GM12878 (cell line): ENCODE measurements around the gene PLP2. TPM values are rescaled to one million over a fixed set of nuclear protein-coding genes. Genes with fewer than 3 reads are reported as not detected.
A peak's percentile ranks its signal among the peaks of the same experiment; 100 is the strongest.

Source experiments
- BMI1 ChIP-seq: fragments of 450-650 bp; IDR thresholded peaks from 2 replicates; pipeline ENCODE4 v1.6.1; 2016; ENCODE audit warnings: mild to moderate bottlenecking, moderate library complexity, borderline replicate concordance
- CHD1 ChIP-seq: IDR thresholded peaks from 2 replicates; pipeline ENCODE4 v1.6.1; 2012; ENCODE audit warnings: low read depth, low read length, improper control_type of control experiment
- CHD4 ChIP-seq: fragments of 200-600 bp; sonication (generic); IDR thresholded peaks from 2 replicates; pipeline ENCODE4 v1.6.1; 2016; ENCODE audit warnings: mild to moderate bottlenecking
- DPF2 ChIP-seq: fragments of 450-650 bp; IDR thresholded peaks from 2 replicates; pipeline ENCODE4 v1.6.1; 2017; ENCODE audit warnings: mild to moderate bottlenecking
- ESRRA ChIP-seq: IDR thresholded peaks from 2 replicates; pipeline ENCODE4 v1.6.1; 2012; ENCODE audit warnings: mild to moderate bottlenecking, low read length, improper control_type of control experiment
- IKZF1 ChIP-seq: fragments of 450-650 bp; conservative IDR thresholded peaks from 2 replicates; pipeline ENCODE4 v1.6.1; 2017; ENCODE audit warnings: antibody characterized with exemption, mild to moderate bottlenecking
- MEF2B ChIP-seq: fragments of 450-650 bp; IDR thresholded peaks from 2 replicates; pipeline ENCODE4 v1.6.1; 2018; ENCODE audit warnings: mild to moderate bottlenecking, moderate library complexity; ENCODE audit not compliant: partially characterized antibody, poor library complexity, severe bottlenecking
- PML ChIP-seq: IDR thresholded peaks from 2 replicates; pipeline ENCODE4 v1.6.1; 2012; ENCODE audit warnings: low read length, inconsistent platforms
- RBBP5 ChIP-seq: fragments of 200-600 bp; sonication (generic); conservative IDR thresholded peaks from 2 replicates; pipeline ENCODE4 v1.6.1; 2016
- SPI1 ChIP-seq: IDR thresholded peaks from 2 replicates; pipeline ENCODE4 v1.6.1; 2011; ENCODE audit warnings: low read depth, mild to moderate bottlenecking, low read length, moderate library complexity, borderline replicate concordance; ENCODE audit not compliant: insufficient read depth
- SREBF2 ChIP-seq: IDR thresholded peaks from 2 replicates; pipeline ENCODE4 v1.6.1; 2012; ENCODE audit warnings: mild to moderate bottlenecking, low read length
- YY1 ChIP-seq: IDR thresholded peaks from 2 replicates; pipeline ENCODE4 v1.6.1; 2011; ENCODE audit warnings: low read depth, mild to moderate bottlenecking, low read length
- ZNF24 ChIP-seq: fragments of 450-650 bp; IDR thresholded peaks from 2 replicates; pipeline ENCODE4 v1.6.1; 2017; ENCODE audit warnings: antibody characterized with exemption, mild to moderate bottlenecking
- ZSCAN29 ChIP-seq: fragments of 450-650 bp; IDR thresholded peaks from 2 replicates; pipeline ENCODE4 v1.6.1; 2017; ENCODE audit warnings: mild to moderate bottlenecking, moderate library complexity
- polyA plus RNA-seq, 11 experiments: library from polyadenylated mRNA; depleted of rRNA in 4 of 11; unstranded in 6 of 11; stranded (reverse) in 5 of 11; fragments of >200 nt; fragmentation: Nextera tagmentation in 4 of 11; fragmentation: Illumina TruSeq in 1 of 11; extraction: Ambion mirVana in 4 of 11; extraction: Trizol in 1 of 11; gene quantifications; 1 replicate in 1 of 11; 2 replicates in 10 of 11; pipeline versions ENCODE4 v1.2.1 to v1.2.3, GENCODE V29; 2011 to 2016; ENCODE audit warnings: inconsistent platforms in 2 of 11, missing spikeins in 2 of 11, low read depth in 1 of 11
- total RNA-seq, 4 experiments: library from RNA; depleted of rRNA in 3 of 4; stranded (reverse); fragments of >200 nt in 3 of 4; fragmentation: Illumina TruSeq in 1 of 4; extraction: Trizol in 1 of 4; gene quantifications; 2 replicates each; pipeline versions ENCODE4 v1.2.1 to v1.2.3, GENCODE V29; 2013 to 2021
- TF ChIP-seq, protein P1 (sequence below): fragments of 450-650 bp; IDR thresholded peaks from 2 replicates; pipeline ENCODE4 v1.6.1; 2017; ENCODE audit warnings: borderline replicate concordance
- TF ChIP-seq, protein P2 (sequence below): IDR thresholded peaks from 2 replicates; pipeline ENCODE4 v1.6.1; 2011; ENCODE audit warnings: mild to moderate bottlenecking, low read depth, low read length, moderate library complexity; ENCODE audit not compliant: insufficient replicate concordance
- TF ChIP-seq, protein P3 (sequence below): fragments of 150-350 bp; IDR thresholded peaks from 2 replicates; pipeline ENCODE4 v1.6.1; 2014; ENCODE audit warnings: mild to moderate bottlenecking, low read depth, low read length
- TF ChIP-seq, protein P4 (sequence below): fragments of 450-650 bp; IDR thresholded peaks from 2 replicates; pipeline ENCODE4 v1.6.1; 2016; ENCODE audit warnings: mild to moderate bottlenecking, moderate library complexity, borderline replicate concordance
- TF ChIP-seq, protein P5 (sequence below): IDR thresholded peaks from 2 replicates; pipeline ENCODE4 v1.6.1; 2011; ENCODE audit warnings: low read depth, low read length, improper control_type of control experiment, borderline replicate concordance
- TF ChIP-seq, protein P6 (sequence below): IDR thresholded peaks from 2 replicates; pipeline ENCODE4 v1.6.1; 2012; ENCODE audit warnings: low read depth, low read length, improper control_type of control experiment

Gene PLP2
- total and polyA plus RNA-seq, 10 of the 15 experiments (the other 5 are each of a cell fraction or from before 2014, with no cell fraction given), result 56.6 to 177 (median 99.3) TPM

DNA sequence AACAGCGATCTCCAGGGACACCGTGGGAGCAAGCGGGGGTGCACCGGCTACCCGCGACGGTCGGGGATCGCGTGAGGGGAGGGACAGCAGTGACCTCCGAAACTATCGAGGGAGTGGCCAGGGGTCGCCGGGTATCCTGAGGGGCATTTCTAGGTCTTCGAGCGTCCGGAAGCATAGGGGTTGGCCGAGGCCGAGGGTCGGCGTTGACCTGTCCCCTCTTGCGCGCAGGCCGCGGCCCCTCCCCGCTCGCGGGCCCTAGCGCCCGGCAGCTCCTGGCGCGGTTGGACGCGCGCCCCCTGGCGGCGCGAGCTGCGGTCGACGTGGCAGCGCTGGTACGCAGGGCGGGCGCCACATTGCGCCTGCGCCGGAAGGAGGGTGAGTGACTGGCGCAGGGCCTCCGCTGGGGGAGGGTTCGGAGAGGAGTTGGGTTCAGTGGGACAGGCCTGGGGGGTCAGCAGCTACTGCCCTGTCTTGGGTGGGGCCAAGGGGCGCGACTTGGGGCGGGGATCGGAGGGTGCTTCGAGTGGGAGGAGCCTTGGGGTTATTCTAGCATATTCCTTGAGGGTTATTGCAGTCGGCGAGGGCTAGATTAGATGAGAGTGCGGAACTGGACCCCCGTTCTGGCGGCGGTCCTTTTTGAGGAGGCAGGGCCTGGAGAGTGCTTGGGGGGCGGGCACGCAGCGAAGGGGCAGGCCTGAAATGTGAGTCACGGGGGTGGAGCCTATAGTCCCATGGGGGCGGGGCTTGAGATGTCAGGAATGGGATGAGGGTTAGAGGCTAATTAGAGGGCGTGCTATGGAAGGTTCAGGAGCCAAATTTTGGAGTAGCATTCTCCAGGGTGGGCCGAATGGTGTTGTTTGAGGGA lies 7.9 kb upstream of the PLP2 start (continued):
- TF ChIP-seq PML, result no peak
- TF ChIP-seq MEF2B, result peak; percentile 13
- TF ChIP-seq ZNF24, result no peak
- no peak for TF ChIP-seq BMI1
- TF ChIP-seq, protein P1, sequence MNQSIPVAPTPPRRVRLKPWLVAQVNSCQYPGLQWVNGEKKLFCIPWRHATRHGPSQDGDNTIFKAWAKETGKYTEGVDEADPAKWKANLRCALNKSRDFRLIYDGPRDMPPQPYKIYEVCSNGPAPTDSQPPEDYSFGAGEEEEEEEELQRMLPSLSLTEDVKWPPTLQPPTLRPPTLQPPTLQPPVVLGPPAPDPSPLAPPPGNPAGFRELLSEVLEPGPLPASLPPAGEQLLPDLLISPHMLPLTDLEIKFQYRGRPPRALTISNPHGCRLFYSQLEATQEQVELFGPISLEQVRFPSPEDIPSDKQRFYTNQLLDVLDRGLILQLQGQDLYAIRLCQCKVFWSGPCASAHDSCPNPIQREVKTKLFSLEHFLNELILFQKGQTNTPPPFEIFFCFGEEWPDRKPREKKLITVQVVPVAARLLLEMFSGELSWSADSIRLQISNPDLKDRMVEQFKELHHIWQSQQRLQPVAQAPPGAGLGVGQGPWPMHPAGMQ, result no peak
- TF ChIP-seq CHD1, result peak; percentile 92; the same call in 1 of the 2 replicates
- TF ChIP-seq, protein P2, sequence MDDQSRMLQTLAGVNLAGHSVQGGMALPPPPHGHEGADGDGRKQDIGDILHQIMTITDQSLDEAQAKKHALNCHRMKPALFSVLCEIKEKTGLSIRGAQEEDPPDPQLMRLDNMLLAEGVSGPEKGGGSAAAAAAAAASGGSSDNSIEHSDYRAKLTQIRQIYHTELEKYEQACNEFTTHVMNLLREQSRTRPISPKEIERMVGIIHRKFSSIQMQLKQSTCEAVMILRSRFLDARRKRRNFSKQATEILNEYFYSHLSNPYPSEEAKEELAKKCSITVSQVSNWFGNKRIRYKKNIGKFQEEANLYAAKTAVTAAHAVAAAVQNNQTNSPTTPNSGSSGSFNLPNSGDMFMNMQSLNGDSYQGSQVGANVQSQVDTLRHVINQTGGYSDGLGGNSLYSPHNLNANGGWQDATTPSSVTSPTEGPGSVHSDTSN, result peak; percentile 85
- TF ChIP-seq, protein P3, sequence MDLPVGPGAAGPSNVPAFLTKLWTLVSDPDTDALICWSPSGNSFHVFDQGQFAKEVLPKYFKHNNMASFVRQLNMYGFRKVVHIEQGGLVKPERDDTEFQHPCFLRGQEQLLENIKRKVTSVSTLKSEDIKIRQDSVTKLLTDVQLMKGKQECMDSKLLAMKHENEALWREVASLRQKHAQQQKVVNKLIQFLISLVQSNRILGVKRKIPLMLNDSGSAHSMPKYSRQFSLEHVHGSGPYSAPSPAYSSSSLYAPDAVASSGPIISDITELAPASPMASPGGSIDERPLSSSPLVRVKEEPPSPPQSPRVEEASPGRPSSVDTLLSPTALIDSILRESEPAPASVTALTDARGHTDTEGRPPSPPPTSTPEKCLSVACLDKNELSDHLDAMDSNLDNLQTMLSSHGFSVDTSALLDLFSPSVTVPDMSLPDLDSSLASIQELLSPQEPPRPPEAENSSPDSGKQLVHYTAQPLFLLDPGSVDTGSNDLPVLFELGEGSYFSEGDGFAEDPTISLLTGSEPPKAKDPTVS, result no peak
- TF ChIP-seq RBBP5, result no peak
- peak; percentile 68 for TF ChIP-seq IKZF1
- TF ChIP-seq, protein P4, sequence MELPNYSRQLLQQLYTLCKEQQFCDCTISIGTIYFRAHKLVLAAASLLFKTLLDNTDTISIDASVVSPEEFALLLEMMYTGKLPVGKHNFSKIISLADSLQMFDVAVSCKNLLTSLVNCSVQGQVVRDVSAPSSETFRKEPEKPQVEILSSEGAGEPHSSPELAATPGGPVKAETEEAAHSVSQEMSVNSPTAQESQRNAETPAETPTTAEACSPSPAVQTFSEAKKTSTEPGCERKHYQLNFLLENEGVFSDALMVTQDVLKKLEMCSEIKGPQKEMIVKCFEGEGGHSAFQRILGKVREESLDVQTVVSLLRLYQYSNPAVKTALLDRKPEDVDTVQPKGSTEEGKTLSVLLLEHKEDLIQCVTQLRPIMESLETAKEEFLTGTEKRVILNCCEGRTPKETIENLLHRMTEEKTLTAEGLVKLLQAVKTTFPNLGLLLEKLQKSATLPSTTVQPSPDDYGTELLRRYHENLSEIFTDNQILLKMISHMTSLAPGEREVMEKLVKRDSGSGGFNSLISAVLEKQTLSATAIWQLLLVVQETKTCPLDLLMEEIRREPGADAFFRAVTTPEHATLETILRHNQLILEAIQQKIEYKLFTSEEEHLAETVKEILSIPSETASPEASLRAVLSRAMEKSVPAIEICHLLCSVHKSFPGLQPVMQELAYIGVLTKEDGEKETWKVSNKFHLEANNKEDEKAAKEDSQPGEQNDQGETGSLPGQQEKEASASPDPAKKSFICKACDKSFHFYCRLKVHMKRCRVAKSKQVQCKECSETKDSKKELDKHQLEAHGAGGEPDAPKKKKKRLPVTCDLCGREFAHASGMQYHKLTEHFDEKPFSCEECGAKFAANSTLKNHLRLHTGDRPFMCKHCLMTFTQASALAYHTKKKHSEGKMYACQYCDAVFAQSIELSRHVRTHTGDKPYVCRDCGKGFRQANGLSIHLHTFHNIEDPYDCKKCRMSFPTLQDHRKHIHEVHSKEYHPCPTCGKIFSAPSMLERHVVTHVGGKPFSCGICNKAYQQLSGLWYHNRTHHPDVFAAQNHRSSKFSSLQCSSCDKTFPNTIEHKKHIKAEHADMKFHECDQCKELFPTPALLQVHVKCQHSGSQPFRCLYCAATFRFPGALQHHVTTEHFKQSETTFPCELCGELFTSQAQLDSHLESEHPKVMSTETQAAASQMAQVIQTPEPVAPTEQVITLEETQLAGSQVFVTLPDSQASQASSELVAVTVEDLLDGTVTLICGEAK, result no peak
- no peak for TF ChIP-seq CHD4
- TF ChIP-seq ZSCAN29, result no peak
- no peak; the same call in 1 of the 2 replicates for TF ChIP-seq SPI1
- TF ChIP-seq, protein P5, sequence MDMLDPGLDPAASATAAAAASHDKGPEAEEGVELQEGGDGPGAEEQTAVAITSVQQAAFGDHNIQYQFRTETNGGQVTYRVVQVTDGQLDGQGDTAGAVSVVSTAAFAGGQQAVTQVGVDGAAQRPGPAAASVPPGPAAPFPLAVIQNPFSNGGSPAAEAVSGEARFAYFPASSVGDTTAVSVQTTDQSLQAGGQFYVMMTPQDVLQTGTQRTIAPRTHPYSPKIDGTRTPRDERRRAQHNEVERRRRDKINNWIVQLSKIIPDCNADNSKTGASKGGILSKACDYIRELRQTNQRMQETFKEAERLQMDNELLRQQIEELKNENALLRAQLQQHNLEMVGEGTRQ, result no peak
- peak; percentile 55 for TF ChIP-seq YY1
- TF ChIP-seq SREBF2, result no peak
- TF ChIP-seq ESRRA, result no peak
- TF ChIP-seq, protein P6, sequence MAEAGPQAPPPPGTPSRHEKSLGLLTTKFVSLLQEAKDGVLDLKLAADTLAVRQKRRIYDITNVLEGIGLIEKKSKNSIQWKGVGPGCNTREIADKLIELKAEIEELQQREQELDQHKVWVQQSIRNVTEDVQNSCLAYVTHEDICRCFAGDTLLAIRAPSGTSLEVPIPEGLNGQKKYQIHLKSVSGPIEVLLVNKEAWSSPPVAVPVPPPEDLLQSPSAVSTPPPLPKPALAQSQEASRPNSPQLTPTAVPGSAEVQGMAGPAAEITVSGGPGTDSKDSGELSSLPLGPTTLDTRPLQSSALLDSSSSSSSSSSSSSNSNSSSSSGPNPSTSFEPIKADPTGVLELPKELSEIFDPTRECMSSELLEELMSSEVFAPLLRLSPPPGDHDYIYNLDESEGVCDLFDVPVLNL, result no peak
- peak; percentile 62; the same call in 1 of the 2 replicates for TF ChIP-seq DPF2
